ENCODE measurements around the gene FBRSL1.

GRCh38 chr12:132525833-132526455 lies 36.0 kb downstream of the FBRSL1 start:
- TF ChIP-seq CTCF (IDR thresholded peaks at IDR 0.05; ENCODE audit: low read depth, low read length, missing input control) (no peak), RXRA (IDR thresholded peaks at IDR 0.05) (no peak), YY1 (IDR thresholded peaks at IDR 0.05) (no peak), MAX (IDR thresholded peaks at IDR 0.05) (no peak), RAD21 (IDR thresholded peaks at IDR 0.05) (no peak), REST (IDR thresholded peaks at IDR 0.05) (no peak)

Data from liver (tissue), 3 donors.